Measurements from ENCODE around the gene HTR1D.
"Not testable (repeated sequence)": the region's sequence is repeated elsewhere in the genome, so short reads cannot be mapped to it uniquely, and the experiment has no call there.

The HTR1D gene

GRCh38 chr1:23209770-23210169, 7.5 kb downstream of the HTR1D start:
- H3K27ac Mint-ChIP-seq = no peak overlapping the region
- no peaks in the 10 kb centered on the region for H3K4me1 Mint-ChIP-seq (ENCODE audit: low read depth)
- intact Hi-C loops (cut with micrococcal nuclease) = no loop called here
- H3K27me3 Mint-ChIP-seq = peaks cover 41% of the 10 kb centered on the region
- no peak overlapping the region for H3K4me3 Mint-ChIP-seq
- no peaks in the 10 kb centered on the region for H3K36me3 Mint-ChIP-seq (ENCODE audit: low read depth)
- no peaks in the 10 kb centered on the region for H3K9me3 Mint-ChIP-seq

- Mint-ChIP-seq H3K27ac (no peak overlapping the region), H3K4me1 (ENCODE audit: low read depth) (no peaks in the 10 kb centered on the region), H3K27me3 (peaks cover 34% of the 10 kb centered on the region), H3K4me3 (no peak overlapping the region), H3K9me3 (no peaks in the 10 kb centered on the region), H3K36me3 (ENCODE audit: low read depth) (no peaks in the 10 kb centered on the region)
- intact Hi-C loops (cut with micrococcal nuclease) = no loop called here
These were observed 8.8 kb downstream of the HTR1D start for GRCh38 chr1:23208527-23208926.

- H3K27me3 Mint-ChIP-seq = peaks cover 27% of the 10 kb centered on the region
- H3K9me3 Mint-ChIP-seq; H3K36me3 Mint-ChIP-seq (ENCODE audit: low read depth); H3K27ac Mint-ChIP-seq; H3K4me3 Mint-ChIP-seq; H3K4me1 Mint-ChIP-seq (ENCODE audit: low read depth); intact Hi-C loops (cut with micrococcal nuclease): not testable (repeated sequence)
These were observed 9.6 kb downstream of the HTR1D start for GRCh38 chr1:23207733-23208132.

GRCh38 chr1:23202263-23202749, 15.0 kb downstream of the HTR1D start:
- no peaks in the 10 kb centered on the region for H3K4me1 Mint-ChIP-seq (ENCODE audit: low read depth)
- H3K27me3 Mint-ChIP-seq = peaks cover 17% of the 10 kb centered on the region
- intact Hi-C loops (cut with micrococcal nuclease) = no loop called here
- H3K4me3 Mint-ChIP-seq = no peak overlapping the region
- no peaks in the 10 kb centered on the region for H3K9me3 Mint-ChIP-seq
- no peaks in the 10 kb centered on the region for H3K36me3 Mint-ChIP-seq (ENCODE audit: low read depth)
- H3K27ac Mint-ChIP-seq = no peak overlapping the region

- Mint-ChIP-seq H3K27ac (no peak overlapping the region), H3K4me3 (no peak overlapping the region), H3K27me3 (peaks cover 13% of the 10 kb centered on the region), H3K36me3 (ENCODE audit: low read depth) (no peaks in the 10 kb centered on the region), H3K4me1 (ENCODE audit: low read depth) (no peaks in the 10 kb centered on the region), H3K9me3 (no peaks in the 10 kb centered on the region)
- intact Hi-C loops (cut with micrococcal nuclease) = no loop called here
These were observed 16.4 kb downstream of the HTR1D start for GRCh38 chr1:23200883-23201282.

- no peak overlapping the region for H3K27ac Mint-ChIP-seq
- no peaks in the 10 kb centered on the region for H3K36me3 Mint-ChIP-seq (ENCODE audit: low read depth)
- H3K4me3 Mint-ChIP-seq = no peak overlapping the region
- no peaks in the 10 kb centered on the region for H3K9me3 Mint-ChIP-seq
- no peaks in the 10 kb centered on the region for H3K4me1 Mint-ChIP-seq (ENCODE audit: low read depth)
- peaks cover 11% of the 10 kb centered on the region for H3K27me3 Mint-ChIP-seq
- intact Hi-C loops (cut with micrococcal nuclease) = no loop called here
These were observed 18.9 kb downstream of the HTR1D start for GRCh38 chr1:23198373-23198772.

GRCh38 chr1:23196627-23197328, 20.5 kb downstream of the HTR1D start:
- Mint-ChIP-seq H3K4me3 (no peak overlapping the region), H3K9me3 (no peaks in the 10 kb centered on the region), H3K27me3 (peaks cover 13% of the 10 kb centered on the region), H3K36me3 (ENCODE audit: low read depth) (no peaks in the 10 kb centered on the region), H3K27ac (no peak overlapping the region), H3K4me1 (ENCODE audit: low read depth) (no peaks in the 10 kb centered on the region)
- intact Hi-C loops (cut with micrococcal nuclease) = no loop called here

GRCh38 chr1:23194119-23194984, 22.9 kb downstream of the HTR1D start:
- no peaks in the 10 kb centered on the region for H3K4me1 Mint-ChIP-seq (ENCODE audit: low read depth)
- H3K27me3 Mint-ChIP-seq = peaks cover 8% of the 10 kb centered on the region
- H3K27ac Mint-ChIP-seq = no peak overlapping the region
- no peak overlapping the region for H3K4me3 Mint-ChIP-seq
- H3K9me3 Mint-ChIP-seq = no peaks in the 10 kb centered on the region
- no peaks in the 10 kb centered on the region for H3K36me3 Mint-ChIP-seq (ENCODE audit: low read depth)
- intact Hi-C loops (cut with micrococcal nuclease) = no loop called here

- intact Hi-C loops (cut with micrococcal nuclease) = no loop called here
- no peak overlapping the region for H3K27ac Mint-ChIP-seq
These were observed 23.7 kb downstream of the HTR1D start for GRCh38 chr1:23193391-23194118.

GRCh38 chr1:23191199-23191598, 26.1 kb downstream of the HTR1D start:
- Mint-ChIP-seq H3K9me3 (no peaks in the 10 kb centered on the region), H3K27ac (no peak overlapping the region), H3K36me3 (ENCODE audit: low read depth) (no peaks in the 10 kb centered on the region), H3K27me3 (peaks cover 6% of the 10 kb centered on the region), H3K4me1 (ENCODE audit: low read depth) (no peaks in the 10 kb centered on the region), H3K4me3 (no peak overlapping the region)
- intact Hi-C loops (cut with micrococcal nuclease) = no loop called here

More at GRCh38 chr1:23193391-23194118, 23.7 kb downstream of the HTR1D start:
- Mint-ChIP-seq H3K27me3 (peaks cover 8% of the 10 kb centered on the region), H3K4me3 (no peak overlapping the region), H3K9me3 (no peaks in the 10 kb centered on the region), H3K4me1 (ENCODE audit: low read depth) (no peaks in the 10 kb centered on the region), H3K36me3 (ENCODE audit: low read depth) (no peaks in the 10 kb centered on the region)

- H3K36me3 Mint-ChIP-seq (ENCODE audit: low read depth); H3K27ac Mint-ChIP-seq; H3K4me1 Mint-ChIP-seq (ENCODE audit: low read depth); H3K9me3 Mint-ChIP-seq; H3K27me3 Mint-ChIP-seq; intact Hi-C loops (cut with micrococcal nuclease); H3K4me3 Mint-ChIP-seq: not testable (repeated sequence)
These were observed 28.3 kb downstream of the HTR1D start for GRCh38 chr1:23188936-23189452.

- H3K27ac Mint-ChIP-seq = no peak overlapping the region
- H3K4me1 Mint-ChIP-seq (ENCODE audit: low read depth) = peaks cover 4% of the 10 kb centered on the region
- intact Hi-C loops (cut with micrococcal nuclease) = no loop called here
- no peaks in the 10 kb centered on the region for H3K36me3 Mint-ChIP-seq (ENCODE audit: low read depth)
- H3K4me3 Mint-ChIP-seq = no peak overlapping the region
- no peaks in the 10 kb centered on the region for H3K9me3 Mint-ChIP-seq
- peaks cover 9% of the 10 kb centered on the region for H3K27me3 Mint-ChIP-seq
These were observed 28.8 kb downstream of the HTR1D start for GRCh38 chr1:23188434-23188884.

- no peaks in the 10 kb centered on the region for H3K36me3 Mint-ChIP-seq (ENCODE audit: low read depth)
- intact Hi-C loops (cut with micrococcal nuclease) = no loop called here
These were observed 29.7 kb downstream of the HTR1D start for GRCh38 chr1:23187637-23188036.

GRCh38 chr1:23185381-23185780, 31.9 kb downstream of the HTR1D start:
- H3K4me1 Mint-ChIP-seq (ENCODE audit: low read depth) = peaks cover 4% of the 10 kb centered on the region
- no peak overlapping the region for H3K27ac Mint-ChIP-seq
- no peaks in the 10 kb centered on the region for H3K36me3 Mint-ChIP-seq (ENCODE audit: low read depth)
- no peak overlapping the region for H3K4me3 Mint-ChIP-seq
- H3K27me3 Mint-ChIP-seq = peaks cover 18% of the 10 kb centered on the region
- intact Hi-C loops (cut with micrococcal nuclease) = no loop called here
- no peaks in the 10 kb centered on the region for H3K9me3 Mint-ChIP-seq

More at GRCh38 chr1:23187637-23188036, 29.7 kb downstream of the HTR1D start:
- H3K27ac Mint-ChIP-seq = no peak overlapping the region
- peaks cover 12% of the 10 kb centered on the region for H3K27me3 Mint-ChIP-seq
- peaks cover 4% of the 10 kb centered on the region for H3K4me1 Mint-ChIP-seq (ENCODE audit: low read depth)
- H3K4me3 Mint-ChIP-seq = no peak overlapping the region
- H3K9me3 Mint-ChIP-seq = no peaks in the 10 kb centered on the region
